ENCODE measurements around the gene EID1.
"Not testable (repeated sequence)": the region's sequence is repeated elsewhere in the genome, so short reads cannot be mapped to it uniquely, and the experiment has no call there.

The EID1 gene

GRCh38 chr15:48869966-48870365 is 8.0 kb upstream of the EID1 start:
- DNase-seq: no peak

GRCh38 chr15:48871542-48871941 is 6.4 kb upstream of the EID1 start:
- no peak for DNase-seq

- DNase-seq: no peak
These were observed 5.3 kb upstream of the EID1 start for GRCh38 chr15:48872632-48873031.

GRCh38 chr15:48875241-48875960 is 2.5 kb upstream of the EID1 start:
- DNase-seq: no peak

DNA sequence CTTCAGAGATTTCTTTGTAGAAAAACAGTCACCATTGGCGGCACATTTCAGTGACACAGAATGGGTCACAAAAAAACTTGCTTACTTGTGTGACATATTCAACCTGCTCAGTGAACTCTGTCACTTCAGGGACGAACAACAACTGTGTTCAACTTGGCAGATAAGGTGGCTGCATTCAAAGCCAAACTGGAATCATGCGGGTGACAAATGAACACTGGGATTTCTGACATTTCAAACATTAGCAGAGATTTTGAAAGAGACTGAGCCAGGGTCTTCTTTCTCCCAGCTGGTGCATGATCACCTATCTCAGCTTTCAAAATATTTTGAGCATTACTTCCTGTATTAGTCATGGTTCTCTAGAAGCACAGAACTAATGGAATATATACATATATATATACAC is 1.9 kb upstream of the EID1 start:
- DNase-seq: no peak

DNA sequence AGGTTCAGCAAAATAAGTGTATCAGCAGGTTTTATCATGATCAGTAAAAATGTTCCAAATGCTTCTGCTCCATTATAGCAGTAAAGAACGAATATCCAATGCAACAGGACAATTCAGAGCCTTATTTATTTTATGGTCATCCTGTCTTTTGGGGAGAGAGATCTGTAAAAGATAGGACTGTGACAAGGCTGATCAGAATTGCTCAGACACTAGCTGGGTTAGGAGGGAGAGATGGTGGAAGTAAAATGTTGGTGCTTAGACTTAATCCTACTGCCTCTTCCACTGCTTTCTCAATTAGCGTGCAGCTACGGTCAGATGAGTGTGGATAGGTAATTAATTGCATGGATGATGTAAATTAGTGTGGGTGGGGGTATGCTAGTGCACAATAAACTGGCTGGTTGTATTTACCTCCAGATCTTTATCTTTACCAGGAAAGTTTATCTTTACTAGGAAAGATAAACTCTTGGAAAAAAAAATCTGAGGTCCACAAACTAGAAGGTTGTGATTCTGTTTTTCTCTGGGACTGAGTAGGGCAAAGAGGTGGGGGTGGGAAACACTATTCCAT is 2.2 kb downstream of the EID1 start:
- no peak for DNase-seq

DNA sequence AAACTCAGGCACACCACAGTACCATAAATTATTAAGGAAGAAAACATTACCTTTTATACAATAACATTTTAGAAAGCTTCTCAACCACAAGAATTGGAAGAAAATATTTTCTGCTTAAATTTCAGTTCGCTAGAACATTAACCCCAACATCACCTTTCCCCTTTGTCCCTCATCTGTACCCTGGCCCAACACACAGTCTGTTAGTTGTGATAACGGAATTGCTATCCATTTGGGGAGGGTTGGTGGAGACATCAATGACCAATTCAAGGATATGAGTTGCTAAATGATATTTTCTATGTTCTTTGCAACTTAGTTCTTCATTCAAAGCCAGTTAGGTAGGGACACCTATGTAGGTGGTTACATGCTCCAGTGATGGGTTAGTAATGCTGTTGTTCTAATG is 5.8 kb downstream of the EID1 start:
- no peak for DNase-seq

DNA sequence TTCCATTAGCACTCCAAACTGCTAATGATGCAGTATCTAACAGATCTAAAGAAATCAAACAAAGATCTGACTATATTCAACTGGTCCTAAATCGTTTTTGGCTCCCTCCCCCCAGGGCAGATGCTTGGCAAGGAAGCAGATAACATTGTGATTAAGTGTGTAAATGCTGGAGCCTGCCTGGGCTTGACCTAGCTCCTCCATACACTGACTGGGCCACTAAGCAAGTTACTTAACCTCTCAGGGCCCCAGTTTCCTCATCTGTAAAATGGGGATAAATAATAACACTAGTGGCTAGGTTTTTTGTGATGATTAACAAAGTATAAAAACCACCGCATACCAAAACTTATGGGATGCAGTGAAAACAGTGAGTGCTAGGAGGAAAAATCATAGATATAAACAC is 9.2 kb downstream of the EID1 start:
- DNase-seq: no peak

DNA sequence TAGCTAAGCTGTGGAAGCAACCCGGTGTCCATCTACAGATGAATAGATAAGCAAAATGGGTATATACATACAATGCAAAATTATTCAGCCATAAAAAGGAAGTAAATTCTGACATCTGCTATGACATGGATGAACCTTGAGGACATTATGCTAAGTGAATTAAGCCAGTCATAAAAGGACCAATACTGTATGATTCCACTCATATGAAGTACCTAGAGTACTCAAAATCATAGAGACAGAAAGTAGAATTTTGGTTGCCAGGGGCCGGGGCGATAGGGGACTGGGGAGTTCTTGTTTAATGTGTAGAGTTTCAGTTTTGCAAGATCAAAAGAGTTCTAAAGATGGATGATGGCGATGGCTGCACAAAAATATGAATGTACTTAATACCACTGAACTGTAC is 10.3 kb downstream of the EID1 start:
- no peak for DNase-seq

- no peak for DNase-seq
These were observed 10.9 kb downstream of the EID1 start for GRCh38 chr15:48888836-48889235.

DNA sequence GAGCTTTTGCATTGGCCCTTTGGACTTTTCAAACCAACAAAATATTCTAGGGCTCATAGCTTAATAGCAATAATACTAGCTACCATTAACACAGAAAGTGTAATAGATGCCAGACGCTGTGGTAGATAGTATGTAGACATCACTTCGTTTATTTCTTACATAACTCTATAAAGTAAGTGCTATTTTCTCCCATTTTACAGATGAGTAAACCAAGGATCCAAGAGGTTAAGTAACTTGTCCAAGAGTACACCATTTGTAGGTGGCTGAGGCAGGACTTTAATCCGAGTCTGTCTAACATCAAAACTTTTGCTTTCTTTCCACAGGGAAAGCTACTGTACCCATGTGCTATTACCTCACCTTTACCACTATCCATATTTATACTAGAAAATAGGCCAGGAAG is 12.0 kb downstream of the EID1 start:
- no peak for DNase-seq

DNA sequence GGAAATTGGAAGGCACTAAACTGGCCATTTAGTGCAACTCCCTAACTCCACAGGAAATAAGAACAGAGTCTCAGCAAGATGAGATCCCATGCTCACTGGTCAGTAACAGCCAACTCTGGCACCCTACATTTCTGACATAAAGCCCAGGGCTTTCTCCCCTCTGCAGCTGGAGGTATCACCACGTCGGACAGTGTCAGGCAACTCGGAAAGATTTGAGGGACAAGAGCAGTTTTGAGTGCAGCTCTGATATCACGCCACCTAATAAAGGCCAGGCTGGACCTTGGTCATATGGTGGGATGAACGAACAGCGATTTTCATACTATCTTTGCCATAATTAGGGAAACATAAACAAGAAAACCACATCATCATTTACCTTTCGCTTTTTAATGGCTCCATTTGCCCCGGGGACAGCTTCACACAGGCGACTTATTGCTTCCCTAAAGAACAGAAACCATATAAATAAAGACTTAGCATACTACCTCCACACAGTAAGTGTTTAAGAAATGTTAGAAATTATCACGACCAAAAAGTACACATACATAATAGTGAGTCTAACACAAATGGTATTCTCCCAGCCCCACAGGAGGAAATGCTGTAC is 12.5 kb downstream of the EID1 start:
- DNase-seq: no peak

DNA sequence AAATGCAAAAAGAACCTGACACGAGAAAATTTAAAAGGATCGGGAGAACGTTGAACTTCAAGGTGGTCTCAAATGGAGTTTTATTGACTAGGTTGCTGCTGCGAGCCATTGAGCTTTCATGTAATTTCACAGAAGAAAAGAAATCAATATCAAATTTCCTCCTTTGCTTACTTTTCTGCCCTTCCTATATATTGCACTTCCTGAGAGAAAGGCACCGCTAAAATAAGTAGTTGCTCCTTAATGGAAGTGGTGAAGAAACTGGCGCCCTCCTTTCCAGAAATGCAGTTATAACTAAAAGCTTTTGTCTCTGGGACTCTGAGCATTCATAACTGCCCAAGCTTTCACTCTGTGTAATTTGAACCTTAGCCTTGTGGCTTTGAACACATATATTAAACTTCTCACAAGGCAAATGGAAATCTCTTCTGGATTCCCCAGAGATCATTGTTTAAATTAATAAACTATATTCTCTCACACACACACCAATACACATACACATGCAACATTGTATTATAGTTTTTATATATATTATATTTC is 13.4 kb downstream of the EID1 start:
- DNase-seq: no peak

GRCh38 chr15:48893311-48893710 is 15.4 kb downstream of the EID1 start:
- DNase-seq: no peak

DNA sequence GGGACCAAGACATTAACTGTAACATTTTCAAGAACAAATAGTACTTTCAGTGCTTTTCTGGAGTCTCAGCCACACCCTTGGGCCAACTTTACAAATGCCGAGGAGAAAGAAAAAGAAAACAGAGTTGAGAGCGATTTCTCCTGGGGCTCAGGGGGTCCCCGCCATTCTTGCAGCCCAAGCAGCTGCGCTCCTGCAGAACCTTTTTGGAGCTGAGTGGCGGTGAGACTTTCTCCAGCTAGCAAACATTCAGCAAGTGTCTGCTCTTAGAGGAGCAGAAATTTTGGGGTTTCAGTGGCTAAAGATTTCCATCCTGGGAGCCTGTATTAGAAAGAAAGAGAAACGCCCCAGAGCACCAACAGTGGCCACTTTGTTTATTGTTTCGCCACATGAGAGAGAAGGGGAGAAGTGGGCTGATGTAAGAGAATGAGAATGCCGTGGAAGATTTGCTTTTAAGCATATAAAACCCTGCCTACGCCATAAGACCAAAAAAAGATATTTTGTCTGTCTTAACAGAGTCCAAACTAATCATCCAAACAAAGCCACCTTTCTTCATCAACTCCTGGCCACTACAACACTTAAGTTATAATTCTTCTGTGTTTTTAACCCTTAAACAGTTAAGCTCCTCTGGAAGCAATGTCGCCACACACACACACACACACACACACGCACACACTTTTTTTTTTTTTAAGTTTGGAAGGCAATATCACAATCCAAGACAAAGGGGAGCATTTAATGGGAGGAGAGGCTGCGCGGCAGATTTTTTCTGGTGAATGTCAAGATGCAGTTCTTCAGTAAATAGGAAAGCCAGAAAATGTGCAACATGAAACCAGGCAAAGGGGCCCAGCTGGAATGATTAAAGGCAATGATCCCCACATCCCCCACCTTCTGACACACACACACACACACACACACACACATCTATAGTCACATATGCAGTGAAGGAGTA is 19.2 kb downstream of the EID1 start:
- no peak for DNase-seq

DNA sequence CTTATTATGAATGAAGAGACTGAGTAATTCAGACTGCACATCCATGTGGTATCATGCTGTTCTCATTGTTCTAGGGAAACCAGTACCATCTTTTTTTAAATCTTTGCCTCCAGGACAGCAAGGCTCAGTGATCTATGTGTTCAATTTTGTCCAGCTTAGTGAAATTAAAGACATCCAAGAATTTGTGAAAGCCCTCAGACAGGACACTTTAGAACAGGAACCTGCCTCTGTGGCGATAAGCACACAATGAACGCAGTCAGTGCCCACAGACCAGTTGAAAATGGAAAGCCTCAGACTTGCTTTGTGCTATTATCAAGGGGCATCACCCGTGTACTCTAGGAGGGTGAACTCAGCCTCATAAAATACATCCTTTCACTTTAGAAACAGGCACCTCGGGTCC is 20.1 kb downstream of the EID1 start:
- no peak for DNase-seq

DNA sequence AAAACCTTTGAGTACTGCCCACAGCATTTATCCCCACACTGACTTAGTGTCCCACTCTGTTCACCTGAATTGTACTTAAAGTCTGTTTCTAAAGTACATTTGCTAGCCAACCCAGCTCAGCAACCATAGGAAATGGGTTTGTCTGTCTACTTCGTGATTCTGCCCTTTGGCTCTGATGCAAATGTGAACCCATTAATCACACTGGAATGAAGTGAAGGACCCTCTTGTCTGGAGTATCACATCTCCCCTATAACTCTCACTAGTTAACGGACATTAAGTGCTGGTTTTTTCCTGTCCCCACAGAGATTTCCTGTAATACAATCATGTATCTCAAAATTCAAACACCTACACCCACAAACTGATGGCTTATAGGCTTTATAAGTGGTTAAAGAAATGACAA is 20.5 kb downstream of the EID1 start:
- no peak for DNase-seq

DNA sequence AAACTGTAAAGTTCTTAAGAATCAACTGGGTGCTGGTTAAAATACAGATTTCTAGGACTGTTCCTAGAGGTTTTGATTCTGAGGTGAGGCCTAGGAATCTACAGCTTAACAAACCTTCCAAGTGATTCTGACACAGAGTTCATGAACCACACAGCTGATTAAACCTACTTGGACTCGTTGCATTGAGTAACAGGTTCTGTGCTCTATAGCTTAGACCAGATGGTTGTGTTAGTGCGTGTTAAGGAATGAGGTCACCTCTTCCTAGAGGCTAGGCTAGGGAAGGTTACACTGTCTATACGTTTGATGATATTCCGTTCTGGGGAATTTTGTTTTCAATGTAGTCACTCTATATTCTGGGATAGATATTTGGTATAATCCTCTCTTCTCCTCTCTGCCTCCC is 21.9 kb downstream of the EID1 start:
- DNase-seq: no peak

DNA sequence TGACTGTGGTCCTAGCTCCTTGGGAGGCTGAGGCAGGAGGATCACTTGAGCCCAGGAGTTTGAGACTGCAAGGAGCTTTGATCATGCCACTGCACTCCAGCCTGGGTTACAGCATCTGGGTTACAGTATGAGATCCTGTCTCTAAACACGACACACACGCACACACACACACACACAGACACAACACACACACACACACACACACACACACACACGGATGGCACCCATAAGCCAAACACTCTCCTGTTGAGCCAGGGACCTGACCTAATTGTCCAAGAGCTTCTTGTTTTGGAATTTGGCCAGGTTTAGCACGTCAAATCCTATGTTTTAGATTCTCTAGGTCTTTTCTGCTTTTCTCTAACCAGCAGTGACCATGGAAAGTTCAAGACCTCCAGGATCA is 26.8 kb downstream of the EID1 start:
- no peak for DNase-seq

- DNase-seq: no peak
These were observed 27.3 kb downstream of the EID1 start for GRCh38 chr15:48905216-48905615.

DNA sequence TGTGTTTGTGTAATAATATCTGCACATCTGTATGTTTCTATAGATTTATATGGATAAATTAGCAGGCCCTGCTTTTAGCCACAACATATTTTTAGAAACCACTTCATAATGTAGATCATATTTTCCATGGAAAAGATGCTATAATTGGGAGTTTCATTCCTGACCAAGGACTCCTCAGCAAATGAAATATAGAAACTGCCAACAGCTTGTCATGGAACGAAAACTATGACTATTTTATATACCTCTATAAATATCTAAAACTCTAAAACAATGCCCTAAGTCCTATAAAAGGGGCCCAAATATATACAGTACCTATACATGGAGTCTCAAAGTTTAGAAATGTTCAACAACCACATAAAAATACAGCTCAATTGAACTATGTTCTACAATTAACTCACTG is 27.9 kb downstream of the EID1 start:
- no peak for DNase-seq

GRCh38 chr15:48909313-48909712 is 31.4 kb downstream of the EID1 start:
- DNase-seq: not testable (repeated sequence)

- DNase-seq: not testable (repeated sequence)
These were observed 32.6 kb downstream of the EID1 start for GRCh38 chr15:48910554-48910953.
